NCI-H69 (cell line): ENCODE measurements around the gene EVL.
"Not testable (repeated sequence)": the region's sequence is repeated elsewhere in the genome, so short reads cannot be mapped to it uniquely, and the experiment has no call there.

Source experiments
- DNase-seq: peaks from one replicate; lab custom pipeline; 2025; lab: John Stamatoyannopoulos, UW

EVL gene, protein sequence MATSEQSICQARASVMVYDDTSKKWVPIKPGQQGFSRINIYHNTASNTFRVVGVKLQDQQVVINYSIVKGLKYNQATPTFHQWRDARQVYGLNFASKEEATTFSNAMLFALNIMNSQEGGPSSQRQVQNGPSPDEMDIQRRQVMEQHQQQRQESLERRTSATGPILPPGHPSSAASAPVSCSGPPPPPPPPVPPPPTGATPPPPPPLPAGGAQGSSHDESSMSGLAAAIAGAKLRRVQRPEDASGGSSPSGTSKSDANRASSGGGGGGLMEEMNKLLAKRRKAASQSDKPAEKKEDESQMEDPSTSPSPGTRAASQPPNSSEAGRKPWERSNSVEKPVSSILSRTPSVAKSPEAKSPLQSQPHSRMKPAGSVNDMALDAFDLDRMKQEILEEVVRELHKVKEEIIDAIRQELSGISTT

DNA sequence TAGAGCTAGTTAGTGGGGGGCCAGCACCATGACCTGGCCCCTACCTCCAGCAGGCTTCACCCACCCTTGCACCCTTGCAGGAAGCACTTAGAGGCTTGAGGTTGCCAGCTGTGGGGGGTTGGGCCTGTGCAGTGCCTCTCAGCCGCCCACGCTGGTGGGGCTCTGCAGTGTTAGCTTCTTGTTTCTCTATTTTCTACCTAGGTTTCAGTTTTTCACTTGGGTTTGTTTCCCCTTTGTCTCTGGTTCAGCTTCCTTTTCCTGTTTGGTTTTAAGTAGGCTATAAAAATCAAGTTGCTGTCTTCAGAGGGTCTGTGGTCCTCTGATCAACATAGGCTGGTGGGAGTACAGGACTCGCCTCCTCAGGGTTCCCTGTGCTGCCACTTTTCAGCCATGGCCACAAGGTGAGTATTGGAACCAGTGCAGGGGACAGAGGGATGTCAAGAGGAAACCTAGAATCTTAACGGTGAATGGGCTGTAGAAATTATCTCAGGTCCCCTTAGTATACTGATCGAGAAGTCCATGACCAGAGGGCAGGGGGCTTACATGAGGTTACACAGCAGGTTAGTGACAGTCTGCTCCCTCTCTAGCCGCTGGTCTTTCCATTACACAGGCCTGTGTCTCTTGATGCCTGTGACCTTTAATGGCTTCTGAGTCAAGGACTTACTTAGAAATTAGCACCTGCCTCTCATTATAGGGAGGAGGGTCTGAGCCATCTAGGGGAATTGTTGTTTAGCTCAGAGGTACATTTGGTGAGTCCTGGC lies at the start of gene EVL:
TSS of gene EVL (plus strand) at position 312 of the 761 bp plus-strand sequence. CDS start at position 391, 79 bp downstream.
- DNase-seq, result no peak

DNA sequence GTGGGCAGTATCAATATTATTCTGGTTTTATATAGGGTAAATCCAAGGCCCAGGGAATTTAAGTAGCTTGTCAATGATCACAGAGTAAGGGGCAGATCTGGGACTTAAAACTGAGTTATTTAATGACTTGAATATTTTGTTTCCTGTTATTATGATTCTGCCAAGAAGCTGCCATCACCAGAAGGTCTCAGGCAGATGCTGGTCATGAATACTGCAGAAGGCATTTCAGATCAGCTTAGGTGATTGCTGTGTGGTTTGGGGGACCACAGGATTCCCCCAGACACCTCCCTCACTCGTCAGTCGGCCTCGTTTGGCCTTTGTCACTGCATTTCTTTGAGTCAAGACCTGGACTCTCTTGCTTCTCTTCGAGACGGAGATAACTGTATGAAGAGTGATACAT lies 47.7 kb upstream of the EVL start:
- no peak for DNase-seq

GRCh38 chr14:100018054-100018453 lies 47.2 kb upstream of the EVL start:
- no peak for DNase-seq

DNA sequence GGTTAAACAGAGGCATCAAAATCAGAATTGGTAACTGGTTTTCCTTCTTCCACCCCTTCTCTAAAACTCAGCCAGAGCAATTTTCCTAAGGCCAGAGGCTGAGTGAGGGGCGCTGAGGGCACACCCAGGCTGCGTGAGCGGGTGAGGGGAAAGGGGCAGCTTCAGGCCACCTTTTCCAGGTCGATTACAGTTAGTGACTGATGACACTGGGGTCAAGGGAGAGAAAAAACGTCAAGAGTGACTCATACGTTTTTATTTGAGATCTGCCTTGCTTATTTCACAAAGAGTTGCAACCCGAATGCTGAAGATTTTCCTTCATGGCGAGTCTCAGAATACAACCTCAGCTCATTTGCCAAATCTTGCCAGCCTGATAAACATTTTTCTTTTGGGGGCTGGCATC lies 46.7 kb upstream of the EVL start:
- no peak for DNase-seq

DNA sequence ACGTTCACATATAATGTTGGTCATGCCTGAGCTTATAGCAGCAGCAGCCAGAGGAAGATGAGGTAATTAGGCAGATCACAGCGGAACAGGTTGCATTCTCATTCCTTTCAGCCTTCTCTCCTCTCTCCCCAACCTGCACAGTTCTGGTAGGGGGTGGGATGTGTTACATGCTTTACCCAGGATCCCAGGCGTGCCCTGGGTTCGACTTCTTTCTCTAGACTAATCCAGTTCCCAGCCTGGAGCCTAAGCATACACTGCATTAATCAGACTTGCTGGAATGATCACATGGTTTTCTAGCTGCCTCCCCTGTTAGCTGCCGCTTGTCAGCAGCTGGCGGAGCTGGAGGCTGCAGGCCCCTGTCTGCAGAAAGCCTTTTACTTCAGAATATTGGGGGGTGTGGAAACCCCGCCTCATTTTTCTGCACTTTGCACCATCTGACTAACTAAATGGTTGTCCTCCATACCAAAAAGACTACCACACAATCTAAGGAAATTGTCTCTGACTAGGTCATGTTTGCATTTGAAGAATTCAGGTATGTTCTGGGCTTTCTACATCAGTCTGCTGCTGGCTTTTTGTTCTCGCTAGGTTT lies 46.0 kb upstream of the EVL start:
- DNase-seq, result peak; percentile 66

DNA sequence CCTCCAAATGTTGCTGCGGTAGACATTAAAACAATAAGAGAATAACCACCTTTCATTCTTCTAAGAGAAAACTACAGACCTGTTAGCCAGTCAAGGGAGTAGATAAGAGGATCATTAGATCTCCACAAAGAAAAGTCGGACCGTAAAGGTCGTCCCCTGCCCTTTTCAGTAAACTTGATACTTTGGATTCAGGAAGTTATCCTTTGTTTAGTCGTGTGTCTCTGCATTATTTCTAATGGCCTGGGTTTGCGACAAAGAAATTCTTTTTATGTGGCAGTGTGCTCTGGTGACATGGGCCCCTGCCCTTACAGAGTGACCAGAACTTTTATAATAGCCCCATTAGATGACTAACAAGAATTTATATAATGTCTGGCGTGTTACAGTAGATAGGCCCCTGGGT lies 44.6 kb upstream of the EVL start:
- DNase-seq, result no peak

- DNase-seq, result peak; percentile 93
Observed at GRCh38 chr14:100022772-100023451, 42.3 kb upstream of the EVL start.

- DNase-seq, result peak; percentile 62
Observed at GRCh38 chr14:100025111-100025510, 40.1 kb upstream of the EVL start.

DNA sequence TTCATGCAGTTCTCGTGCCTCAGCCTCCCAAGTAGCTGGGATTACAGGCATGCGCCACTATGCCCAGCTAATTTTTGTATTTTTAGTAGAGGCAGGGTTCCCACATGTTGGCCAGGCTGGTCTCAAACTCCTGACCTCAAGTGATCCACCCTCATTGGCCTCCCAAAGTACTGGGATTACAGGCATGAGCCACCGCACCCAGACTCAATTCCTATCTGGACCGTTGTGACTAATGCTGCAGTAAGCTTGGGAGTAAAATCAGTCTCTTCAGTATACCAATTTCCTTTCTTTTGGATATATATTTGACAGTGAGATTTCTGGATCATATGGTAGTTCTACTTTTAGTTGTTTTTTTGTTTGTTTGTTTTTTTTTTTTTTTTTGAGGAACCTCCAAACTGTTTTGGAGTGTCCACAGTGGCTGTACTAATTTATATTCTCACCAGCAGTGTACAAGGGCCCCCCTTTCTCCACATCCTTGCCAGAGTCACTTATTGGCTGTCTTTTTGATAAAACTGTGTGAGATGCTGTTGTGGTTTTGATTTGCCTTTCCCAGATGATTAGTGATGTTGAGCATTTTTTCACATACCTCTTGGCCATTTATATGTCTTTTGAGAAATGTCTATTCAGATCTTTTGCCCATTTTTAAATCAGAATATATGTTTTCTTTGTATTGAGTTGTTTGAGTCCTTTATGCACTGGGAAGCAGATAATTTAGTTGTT lies 37.3 kb upstream of the EVL start:
- no peak for DNase-seq

GRCh38 chr14:100028990-100029677 lies 36.1 kb upstream of the EVL start:
- no peak for DNase-seq

DNA sequence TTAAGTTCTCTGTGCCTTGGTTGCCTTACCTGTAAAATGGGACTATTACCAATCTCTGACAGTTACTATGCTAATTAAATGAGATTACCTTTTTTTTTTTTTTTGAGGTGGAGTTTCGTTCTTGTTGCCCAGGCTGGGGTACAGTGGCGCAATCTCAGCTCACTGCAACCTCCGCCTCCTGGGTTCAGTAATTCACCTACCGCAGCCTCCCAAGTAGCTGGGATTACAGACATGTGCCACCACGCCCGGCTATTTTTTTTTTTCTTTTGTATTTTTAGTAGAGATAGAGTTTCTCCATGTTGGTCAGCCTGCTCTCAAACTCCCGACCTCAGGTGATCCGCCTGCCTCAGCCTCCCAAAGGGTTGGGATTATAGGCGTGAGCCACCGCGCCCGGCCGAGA lies 35.2 kb upstream of the EVL start:
- not testable (repeated sequence) for DNase-seq

- DNase-seq, result no peak
Observed at GRCh38 chr14:100030452-100031153, 34.6 kb upstream of the EVL start.

- no peak for DNase-seq
Observed at GRCh38 chr14:100031506-100032281, 33.5 kb upstream of the EVL start.

- peak; percentile 42 for DNase-seq
Observed at GRCh38 chr14:100032738-100033137, 32.5 kb upstream of the EVL start.

GRCh38 chr14:100033347-100034075 lies 31.7 kb upstream of the EVL start:
- DNase-seq, result no peak

GRCh38 chr14:100034468-100034867 lies 30.8 kb upstream of the EVL start:
- DNase-seq, result no peak

GRCh38 chr14:100034961-100035500 lies 30.2 kb upstream of the EVL start:
- DNase-seq, result no peak

- no peak for DNase-seq
Observed at GRCh38 chr14:100035700-100036099, 29.5 kb upstream of the EVL start.

DNA sequence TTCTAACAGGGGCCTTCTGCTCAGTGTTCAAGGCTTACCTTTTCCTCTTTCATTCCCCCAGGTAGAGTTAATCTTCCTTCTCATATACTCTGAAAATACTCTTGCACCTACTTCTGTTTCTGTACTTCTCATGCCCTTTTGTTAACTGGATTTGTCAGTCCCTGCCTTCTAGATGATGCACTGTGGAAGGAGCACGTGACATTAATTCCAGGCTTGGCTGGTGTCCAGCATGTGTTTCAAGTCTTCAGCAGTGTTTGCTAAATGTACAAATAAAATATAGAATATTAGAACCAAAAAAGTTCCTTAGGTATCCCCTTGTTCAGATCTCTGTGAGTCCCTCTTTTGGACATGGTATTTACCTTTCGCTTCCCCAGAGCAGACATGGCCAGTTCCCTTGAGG lies 27.9 kb upstream of the EVL start:
- no peak for DNase-seq
